Posterior cingulate gyrus (tissue), 11 donors: ENCODE measurements around the gene CKAP2L.

Source experiments
- DNase-seq, 10 donors: peaks; one replicate each; pipeline versions ENCODE4 v3.0.0 to v3.0.0-alpha.2; 2020 to 2021; ENCODE audit warnings: mixed read lengths in 3 of 10
- intact Hi-C: fragments of 100-400 bp; cut with DNase I; formaldehyde crosslinking; loops from one replicate; pipeline ENCODE4 v1.15.1; 2023

CKAP2L gene

DNA sequence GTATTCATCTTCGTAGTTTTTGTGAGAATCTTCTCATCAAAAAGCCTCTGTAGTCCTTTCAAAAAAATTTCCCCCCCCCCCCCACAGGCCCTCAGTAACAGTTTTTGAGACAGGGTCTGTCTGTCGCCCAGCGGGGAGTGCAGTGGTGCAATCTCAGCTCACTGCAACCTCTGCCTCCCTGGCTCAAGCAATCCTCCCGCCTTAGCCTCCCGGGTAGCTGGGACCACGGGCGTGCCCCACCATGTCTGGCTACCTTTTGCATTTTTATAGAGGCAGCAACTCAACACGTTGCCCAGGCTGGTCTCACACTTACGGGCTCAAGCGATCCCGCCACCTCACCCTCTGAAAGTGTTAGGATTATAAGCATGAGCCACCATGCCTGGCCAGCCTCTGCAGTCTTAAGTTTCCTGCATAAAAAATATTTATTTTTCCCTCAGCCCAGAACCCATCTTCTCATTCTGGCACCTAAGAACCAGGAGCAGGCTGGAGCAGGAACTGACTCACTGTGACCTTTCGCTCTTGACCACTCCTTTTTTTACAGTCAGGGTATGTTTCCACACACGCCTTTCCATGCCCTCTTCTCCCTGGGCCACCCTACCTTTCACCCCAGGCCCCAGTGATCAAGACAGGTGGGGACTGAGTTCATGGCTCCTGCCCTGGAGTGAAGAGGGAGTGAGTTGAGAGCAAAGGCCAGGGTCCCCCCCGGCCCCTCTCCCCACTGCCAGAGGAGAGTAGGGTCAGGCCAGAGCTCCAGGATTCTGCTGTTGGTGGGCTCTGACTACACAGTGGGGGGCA is 76.1 kb downstream of the CKAP2L start:
- intact Hi-C loops = no loop called here
- DNase-seq = no peak

DNA sequence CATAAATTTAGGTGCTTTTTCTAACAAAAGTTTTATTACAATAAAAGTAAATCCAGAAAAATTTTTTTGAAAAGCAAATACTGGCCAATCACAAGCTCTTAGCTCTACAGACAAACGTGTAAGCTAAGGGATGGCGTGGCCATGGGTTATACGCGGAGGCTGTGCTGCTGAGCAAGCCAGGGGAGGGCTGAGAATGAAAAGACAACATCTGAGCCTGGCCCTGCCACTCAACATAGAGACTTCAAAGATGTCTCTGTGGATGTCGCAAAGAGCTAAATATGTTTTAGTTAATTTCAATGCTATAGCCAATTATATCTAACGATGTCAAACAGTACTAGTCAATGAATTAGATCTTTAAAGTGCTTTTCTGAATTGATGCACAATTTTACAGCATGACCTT is 76.9 kb downstream of the CKAP2L start:
- DNase-seq = no peak
- intact Hi-C loops = no loop called here
